Measurements from ENCODE around the gene AGBL1. TPM values are rescaled to one million over a fixed set of nuclear protein-coding genes. Genes with fewer than 3 reads are reported as not detected.

AGBL1 gene
- total RNA-seq, 1 experiment from 2014 or later, result not detected

DNA sequence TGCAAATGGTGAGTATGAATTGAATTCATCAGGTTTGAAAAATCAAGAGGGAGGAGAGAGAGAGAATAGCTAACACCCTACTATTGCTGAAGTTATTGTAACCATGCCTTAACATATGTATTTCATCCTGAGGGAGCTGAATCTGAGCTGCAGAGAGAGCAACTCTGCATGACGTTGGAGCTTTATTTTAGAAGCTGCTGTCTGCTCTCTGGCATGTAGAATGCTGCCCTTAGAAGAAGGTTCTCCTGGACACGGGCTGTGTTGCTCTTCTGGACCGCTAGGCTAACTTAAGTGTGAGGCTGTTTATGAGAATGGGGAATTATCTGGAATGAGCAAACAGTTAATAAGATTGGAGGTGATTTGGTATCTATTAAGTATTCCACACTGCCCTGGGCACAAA lies 814.6 kb downstream of the AGBL1 start:
- Histone ChIP-seq H3K4me1 (ENCODE audit: insufficient read depth, low read length, poor library complexity, severe bottlenecking) (no peaks in the 10 kb centered on the region), H3K27ac (ENCODE audit: low read depth, low read length, poor library complexity, severe bottlenecking) (no peak overlapping the region), H3K27me3 (replicated peaks; ENCODE audit: insufficient read depth, low read depth, low read length, poor library complexity) (no peaks in the 10 kb centered on the region), H3K36me3 (ENCODE audit: insufficient read depth, low read length, poor library complexity, severe bottlenecking) (no peaks in the 10 kb centered on the region), H3K9me3 (ENCODE audit: low read depth, low read length, poor library complexity, severe bottlenecking) (peaks cover 6% of the 10 kb centered on the region), H3K4me3 (ENCODE audit: low read depth, low read length, poor library complexity, severe bottlenecking) (no peak overlapping the region)
- intact Hi-C loops (cut with micrococcal nuclease; ENCODE audit: unreplicated experiment), result no loop called here
- no TSS peak for BruUV-seq (replicated peaks)
- no peak for TF ChIP-seq EZH2 (IDR thresholded peaks at IDR 0.05; ENCODE audit: borderline replicate concordance, low read depth, low read length, poor library complexity, severe bottlenecking)
- TF ChIP-seq, protein P1, sequence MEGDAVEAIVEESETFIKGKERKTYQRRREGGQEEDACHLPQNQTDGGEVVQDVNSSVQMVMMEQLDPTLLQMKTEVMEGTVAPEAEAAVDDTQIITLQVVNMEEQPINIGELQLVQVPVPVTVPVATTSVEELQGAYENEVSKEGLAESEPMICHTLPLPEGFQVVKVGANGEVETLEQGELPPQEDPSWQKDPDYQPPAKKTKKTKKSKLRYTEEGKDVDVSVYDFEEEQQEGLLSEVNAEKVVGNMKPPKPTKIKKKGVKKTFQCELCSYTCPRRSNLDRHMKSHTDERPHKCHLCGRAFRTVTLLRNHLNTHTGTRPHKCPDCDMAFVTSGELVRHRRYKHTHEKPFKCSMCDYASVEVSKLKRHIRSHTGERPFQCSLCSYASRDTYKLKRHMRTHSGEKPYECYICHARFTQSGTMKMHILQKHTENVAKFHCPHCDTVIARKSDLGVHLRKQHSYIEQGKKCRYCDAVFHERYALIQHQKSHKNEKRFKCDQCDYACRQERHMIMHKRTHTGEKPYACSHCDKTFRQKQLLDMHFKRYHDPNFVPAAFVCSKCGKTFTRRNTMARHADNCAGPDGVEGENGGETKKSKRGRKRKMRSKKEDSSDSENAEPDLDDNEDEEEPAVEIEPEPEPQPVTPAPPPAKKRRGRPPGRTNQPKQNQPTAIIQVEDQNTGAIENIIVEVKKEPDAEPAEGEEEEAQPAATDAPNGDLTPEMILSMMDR (conservative IDR thresholded peaks at IDR 0.05; ENCODE audit: low read depth, low read length), result no peak
- no peak for DNase-seq (ENCODE audit: low spot score)
- ChIA-PET CTCF (no interaction called here), POLR2A (ENCODE audit: low non-redundant PET) (no interaction called here)

DNA sequence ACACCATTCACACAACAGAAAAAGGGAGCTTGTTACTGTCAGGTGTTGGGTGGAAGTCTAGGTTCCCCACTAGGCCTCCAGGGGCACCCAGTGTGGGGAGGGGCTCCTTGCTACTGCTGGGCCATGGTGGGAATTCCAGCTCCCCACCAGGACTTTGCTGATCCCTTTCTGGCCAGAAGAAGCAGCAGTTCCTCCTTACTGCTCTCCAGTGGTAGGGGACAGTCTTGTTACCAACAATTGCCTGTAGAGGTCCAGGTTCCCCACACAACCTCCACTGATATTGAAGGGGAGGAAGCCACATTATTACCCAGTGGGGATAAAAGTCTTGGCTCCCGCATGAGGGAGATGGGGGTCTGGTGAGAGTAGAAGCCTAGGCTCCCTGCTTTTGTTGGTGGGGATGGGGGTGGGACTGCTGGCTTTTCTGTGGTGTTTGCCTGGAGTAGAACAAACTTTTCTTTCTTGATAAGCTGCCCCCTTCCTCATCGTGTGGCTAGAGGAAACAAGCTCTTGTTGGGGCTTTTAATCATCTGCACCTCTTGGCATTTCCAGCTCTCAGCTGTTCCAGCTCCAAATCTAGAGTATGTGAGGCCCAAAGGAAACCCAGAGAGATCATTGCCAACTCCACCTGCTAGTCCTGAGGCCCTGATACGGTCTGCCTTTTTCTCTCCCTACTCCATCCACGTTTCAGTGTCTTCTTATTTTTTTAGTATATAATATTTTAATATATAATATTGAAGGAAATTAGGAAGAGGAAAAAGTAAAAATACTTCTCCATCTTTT lies 824.2 kb downstream of the AGBL1 start:
- POLR2A ChIA-PET (ENCODE audit: low non-redundant PET), result no interaction called here
- no peak overlapping the region for H3K4me3 ChIP-seq (ENCODE audit: low read depth, low read length, poor library complexity, severe bottlenecking)
- intact Hi-C loops (cut with micrococcal nuclease; ENCODE audit: unreplicated experiment), result no loop called here
- H3K27ac ChIP-seq (ENCODE audit: low read depth, low read length, poor library complexity, severe bottlenecking), result no peak overlapping the region
- TF ChIP-seq EZH2 (IDR thresholded peaks at IDR 0.05; ENCODE audit: borderline replicate concordance, low read depth, low read length, poor library complexity, severe bottlenecking), result no peak
- TF ChIP-seq, protein P1 (conservative IDR thresholded peaks at IDR 0.05; ENCODE audit: low read depth, low read length), result no peak
- CTCF ChIA-PET, result no interaction called here
- peaks cover 4% of the 10 kb centered on the region for H3K9me3 ChIP-seq (ENCODE audit: low read depth, low read length, poor library complexity, severe bottlenecking)
- no peaks in the 10 kb centered on the region for H3K27me3 ChIP-seq (replicated peaks; ENCODE audit: insufficient read depth, low read depth, low read length, poor library complexity)
- BruUV-seq (replicated peaks), result no TSS peak
- no peaks in the 10 kb centered on the region for H3K4me1 ChIP-seq (ENCODE audit: insufficient read depth, low read length, poor library complexity, severe bottlenecking)
- H3K36me3 ChIP-seq (ENCODE audit: insufficient read depth, low read length, poor library complexity, severe bottlenecking), result no peaks in the 10 kb centered on the region
- DNase-seq (ENCODE audit: low spot score), result no peak

DNA sequence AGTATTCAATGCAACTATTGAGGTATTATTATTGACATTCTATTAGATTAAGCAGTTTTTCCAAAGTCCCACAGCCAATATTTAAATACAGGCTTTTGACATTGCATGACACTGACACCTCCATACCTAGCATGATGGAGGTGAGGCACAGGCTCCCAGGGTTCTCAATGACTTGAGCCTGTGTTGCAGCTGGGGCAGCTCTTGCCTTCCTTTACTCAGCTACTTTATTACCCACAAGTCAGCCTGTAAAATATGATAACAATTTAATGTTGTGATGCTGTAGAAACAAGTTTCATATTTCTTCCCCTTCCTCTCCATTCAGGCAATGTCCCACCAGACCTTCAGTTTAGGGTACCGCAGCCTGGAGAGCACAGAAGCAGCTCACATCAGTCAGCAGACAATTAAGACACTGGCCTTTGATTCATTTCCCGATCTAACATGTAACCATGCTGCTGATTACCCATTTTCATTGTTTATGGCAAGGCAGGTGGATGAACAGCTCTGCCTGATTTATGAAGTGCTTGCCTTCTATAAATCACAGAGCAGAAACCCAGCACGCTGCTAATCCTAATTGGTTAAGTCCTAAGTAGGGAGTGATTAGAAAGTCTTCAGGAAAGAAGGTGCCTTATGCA lies 826.1 kb downstream of the AGBL1 start:
- intact Hi-C loops (cut with micrococcal nuclease; ENCODE audit: unreplicated experiment), result no loop called here
- CTCF ChIA-PET, result no interaction called here
- DNase-seq (ENCODE audit: low spot score), result no peak
- Histone ChIP-seq H3K4me1 (ENCODE audit: insufficient read depth, low read length, poor library complexity, severe bottlenecking) (no peaks in the 10 kb centered on the region), H3K9me3 (ENCODE audit: low read depth, low read length, poor library complexity, severe bottlenecking) (peaks cover 2% of the 10 kb centered on the region), H3K36me3 (ENCODE audit: insufficient read depth, low read length, poor library complexity, severe bottlenecking) (no peaks in the 10 kb centered on the region), H3K27ac (ENCODE audit: low read depth, low read length, poor library complexity, severe bottlenecking) (no peak overlapping the region), H3K27me3 (replicated peaks; ENCODE audit: insufficient read depth, low read depth, low read length, poor library complexity) (no peaks in the 10 kb centered on the region), H3K4me3 (ENCODE audit: low read depth, low read length, poor library complexity, severe bottlenecking) (no peak overlapping the region)
- POLR2A ChIA-PET (ENCODE audit: low non-redundant PET), result interaction anchor here (0.5 kb wide), 1 partner anchor 622 kb away, joined by 8 read pairs; no protein-coding TSS in a partner anchor
- TF ChIP-seq EZH2 (IDR thresholded peaks at IDR 0.05; ENCODE audit: borderline replicate concordance, low read depth, low read length, poor library complexity, severe bottlenecking), result no peak
- TF ChIP-seq, protein P1 (conservative IDR thresholded peaks at IDR 0.05; ENCODE audit: low read depth, low read length), result no peak
- no TSS peak for BruUV-seq (replicated peaks)
